Fibroblast of lung (primary cell): ENCODE results near the gene GOLGA3.

ENCODE experiments used
- CTCF ChIP-seq, 2 donors: IDR thresholded peaks in 1 of 2; conservative IDR thresholded peaks in 1 of 2; 1 replicate in 1 of 2; 2 replicates in 1 of 2; pipeline ENCODE4 v1.5.1; 2011 to 2012; ENCODE audit warnings: low read length in 2 of 2, control low read depth in 1 of 2, inconsistent platforms in 1 of 2, low read depth in 1 of 2, mild to moderate bottlenecking in 1 of 2
- EZH2 ChIP-seq: IDR thresholded peaks from 2 replicates; pipeline ENCODE4 v1.5.1; 2012; ENCODE audit warnings: low read length, control low read depth, mild to moderate bottlenecking; ENCODE audit errors: missing control alignments

DNA sequence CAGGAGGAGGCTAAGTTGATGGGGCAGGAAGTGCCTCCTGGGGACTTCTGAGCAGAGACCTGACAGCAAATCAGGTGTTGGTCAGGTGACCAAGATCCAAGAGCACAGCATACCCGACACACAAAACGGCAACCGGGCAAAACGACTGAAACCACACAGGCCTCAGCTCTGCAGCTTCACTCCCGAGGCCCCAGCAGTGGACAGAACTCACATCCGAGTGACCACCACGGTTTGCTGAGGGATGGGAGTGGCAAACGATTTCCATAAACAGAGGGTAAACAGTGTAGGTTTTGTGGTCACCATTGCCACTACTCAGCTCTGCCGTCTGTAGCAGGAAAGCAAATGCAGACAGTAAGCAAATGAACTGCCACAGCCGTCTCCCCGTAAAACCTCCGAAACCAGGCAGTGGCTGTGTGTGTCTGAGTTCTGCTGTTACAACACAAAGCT is 44.3 kb upstream of the GOLGA3 start:
- TF ChIP-seq CTCF (conservative IDR thresholded peaks at IDR 0.05 in 1 of 2, IDR thresholded peaks at IDR 0.05 in 1 of 2; ENCODE audit: low read depth in 1 of 2, low read length in 2 of 2): no peak
- TF ChIP-seq EZH2: no peak
